NCI-H146 (cell line): ENCODE measurements around the gene CERK.

Source experiments
- DNase-seq: peaks from one replicate; lab custom pipeline; 2025; lab: John Stamatoyannopoulos, UW

Gene CERK

DNA sequence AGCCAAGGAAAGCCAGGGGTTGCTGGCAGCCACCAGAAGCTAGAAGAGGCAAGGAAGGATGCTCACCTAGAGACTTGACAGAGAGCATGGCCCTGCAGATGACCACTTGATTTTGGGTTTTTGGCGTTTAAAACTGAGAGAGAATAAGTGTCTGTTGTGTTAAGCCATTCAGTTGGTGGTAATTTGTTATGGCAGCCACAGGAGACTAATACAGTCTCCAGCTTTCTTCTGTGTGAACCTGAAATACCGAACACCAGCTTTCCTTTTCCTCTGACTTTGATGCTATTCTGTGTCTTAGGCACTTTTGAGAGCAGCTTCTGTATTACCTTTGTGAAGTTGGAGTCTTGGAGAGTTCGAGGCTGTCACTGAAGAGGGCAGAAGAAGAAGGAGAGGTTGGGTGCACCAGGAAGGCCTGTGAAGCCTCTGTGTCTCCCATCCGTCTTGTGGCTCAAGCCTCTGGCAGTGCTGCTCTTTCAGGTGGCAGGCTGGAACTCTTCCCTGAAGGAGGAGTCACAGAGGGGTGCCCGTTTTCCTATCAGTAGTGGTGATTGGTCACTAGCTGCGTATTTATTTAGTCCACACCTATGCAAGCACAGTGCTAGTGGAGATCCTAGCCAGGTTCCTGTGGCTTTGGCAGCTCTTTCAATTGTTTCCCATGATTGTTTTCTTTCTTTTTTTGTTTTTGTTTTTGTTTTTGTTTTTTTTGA, 26.9 kb upstream of the CERK start:
- no peak for DNase-seq

GRCh38 chr22:46764140-46764680, 26.2 kb upstream of the CERK start:
- DNase-seq = no peak

DNA sequence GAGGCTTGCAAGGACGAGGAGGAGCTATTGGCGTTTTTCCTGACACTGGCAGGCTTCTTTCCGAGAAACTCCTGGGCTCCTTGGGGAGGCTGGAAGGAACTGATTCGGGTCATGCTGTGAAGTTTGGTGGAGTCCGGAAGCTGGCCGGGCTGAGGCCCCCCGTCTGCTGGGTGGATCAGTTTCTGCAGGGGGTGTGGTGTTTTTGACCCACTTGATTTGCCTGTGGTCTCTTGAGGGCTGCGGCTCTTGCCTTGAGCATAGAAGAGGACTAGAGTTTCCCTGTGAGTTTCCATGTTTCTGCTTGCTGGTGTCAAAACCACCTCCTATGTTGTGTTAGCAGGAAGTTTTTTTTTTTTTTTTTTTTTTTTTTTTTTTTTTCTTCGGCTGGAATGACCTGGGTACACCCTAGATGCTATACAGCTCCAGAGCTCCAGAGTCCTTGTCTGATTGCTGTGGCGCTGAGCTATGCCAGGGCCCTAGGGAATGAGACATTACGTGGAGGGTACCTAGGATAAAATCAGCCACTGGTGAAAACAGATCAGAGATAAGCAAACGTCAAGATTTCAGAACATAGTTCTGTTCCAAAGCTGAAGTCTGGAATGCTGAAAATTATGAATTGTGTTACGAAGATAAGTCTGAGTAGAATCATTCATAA, 25.1 kb upstream of the CERK start:
- no peak for DNase-seq

GRCh38 chr22:46762238-46763050, 24.4 kb upstream of the CERK start, which contains the start of gene TBC1D22A:
TSS of gene TBC1D22A (plus strand) at chr22:46762650. CDS start at chr22:46762787, 137 bp downstream.
- peak; percentile 89 for DNase-seq

- DNase-seq = peak; percentile 55
These were observed 23.6 kb upstream of the CERK start for GRCh38 chr22:46761539-46762237.

DNA sequence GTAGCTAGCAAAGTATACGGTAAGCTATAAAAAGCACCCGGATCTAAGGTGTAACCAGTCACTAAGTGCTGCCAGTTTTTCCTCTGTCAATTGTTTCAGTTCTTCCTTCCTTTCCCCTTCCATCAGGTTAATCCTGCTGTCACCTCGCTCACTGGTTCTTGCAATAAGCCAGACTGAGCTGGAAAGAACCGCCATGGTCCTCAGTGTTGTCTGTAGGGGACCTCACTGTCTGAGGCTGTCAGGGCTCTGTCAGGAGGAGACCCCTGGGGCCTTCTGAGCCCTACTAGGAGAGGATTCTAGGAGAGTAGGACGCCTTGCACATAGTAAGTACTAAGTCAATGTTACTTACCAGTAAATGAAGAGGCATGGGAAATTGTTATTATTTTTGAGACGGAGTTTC, 23.0 kb upstream of the CERK start:
- DNase-seq = no peak

DNA sequence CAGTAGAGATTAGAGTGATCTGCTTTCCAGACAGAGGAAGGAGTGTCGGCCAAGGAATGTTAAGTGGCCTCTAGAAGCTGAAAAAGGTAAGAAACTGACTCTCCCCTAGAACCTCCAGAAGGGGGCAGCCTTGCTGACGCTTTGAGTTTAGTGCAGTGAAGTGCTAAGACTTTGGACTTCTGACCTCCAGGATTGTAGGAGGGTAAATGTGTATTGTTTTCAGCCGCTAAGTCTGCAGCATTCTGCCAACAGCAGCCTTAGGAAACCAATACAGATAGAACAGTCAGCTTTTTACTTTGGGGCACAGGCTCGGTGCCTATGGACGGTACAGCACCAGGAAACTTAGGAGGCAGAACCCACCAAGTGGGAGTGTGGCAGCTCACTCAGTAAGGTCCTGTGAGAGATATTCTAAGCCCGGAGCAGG, 20.8 kb upstream of the CERK start:
- DNase-seq = peak; percentile 12

- no peak for DNase-seq
These were observed 20.1 kb upstream of the CERK start for GRCh38 chr22:46758121-46758520.

- DNase-seq = no peak
These were observed 19.1 kb upstream of the CERK start for GRCh38 chr22:46757104-46757503.

- no peak for DNase-seq
These were observed 18.0 kb upstream of the CERK start for GRCh38 chr22:46756097-46756496.

DNA sequence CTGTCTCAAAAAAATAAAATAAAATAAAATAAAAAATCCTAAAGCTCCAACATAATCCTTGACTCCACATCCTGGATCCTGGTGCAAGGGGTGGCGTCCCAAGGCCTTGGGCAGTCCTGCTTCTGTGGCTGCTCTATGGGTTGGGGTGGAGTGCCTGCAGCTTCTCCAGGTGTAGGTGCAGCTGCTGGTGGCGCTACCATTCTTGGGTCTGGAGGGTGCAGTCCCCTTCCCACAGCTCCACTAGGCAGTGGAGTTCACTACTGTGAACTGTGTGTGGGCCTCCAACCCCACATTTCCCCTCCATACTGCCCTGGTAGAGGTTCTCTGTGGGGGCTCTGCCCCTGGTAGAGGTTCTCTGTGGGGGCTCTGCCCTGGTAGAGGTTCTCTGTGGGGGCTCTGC, 17.5 kb upstream of the CERK start:
- DNase-seq = no peak

DNA sequence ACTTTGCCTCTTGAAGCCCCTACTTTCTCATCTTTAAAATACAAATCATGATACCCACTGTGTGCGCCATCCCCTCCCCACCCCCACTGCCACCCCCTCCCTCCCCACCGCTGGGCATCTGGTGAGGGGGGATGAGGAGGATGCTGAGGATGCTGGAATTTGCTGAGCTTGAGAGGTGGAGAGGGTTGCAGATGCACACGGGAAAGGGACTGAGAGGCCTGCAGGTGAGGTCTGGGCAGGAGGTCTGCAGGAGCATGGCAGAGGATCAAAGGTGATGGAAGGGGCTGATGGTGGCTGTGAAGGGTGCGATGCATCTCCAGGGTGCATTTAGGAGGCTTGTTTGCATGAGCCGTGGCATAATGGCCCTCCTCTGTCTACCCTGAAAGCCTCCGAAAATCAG, 16.8 kb upstream of the CERK start:
- DNase-seq = no peak

- peak; percentile 33 for DNase-seq
These were observed 16.2 kb upstream of the CERK start for GRCh38 chr22:46754110-46754799.

DNA sequence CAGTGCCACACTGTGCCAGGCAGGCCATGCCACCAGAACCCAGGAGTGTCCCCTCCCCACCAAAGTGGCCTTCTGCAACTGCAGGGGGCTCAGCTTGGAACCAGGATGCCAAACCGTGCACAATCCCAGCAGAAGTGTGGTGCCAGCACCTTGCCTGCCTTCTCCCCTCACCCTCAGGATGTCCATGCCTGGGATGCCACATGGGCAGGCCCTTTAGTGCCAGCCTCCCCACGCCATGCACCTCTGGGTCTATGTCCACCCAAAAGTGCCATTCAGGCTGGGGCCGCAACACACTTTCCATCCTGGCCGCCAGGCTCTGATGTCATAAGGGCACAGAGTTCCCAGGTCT, 15.7 kb upstream of the CERK start:
- no peak for DNase-seq

- no peak for DNase-seq
These were observed 15.3 kb upstream of the CERK start for GRCh38 chr22:46753360-46753759.

- DNase-seq = no peak
These were observed 14.9 kb upstream of the CERK start for GRCh38 chr22:46752988-46753310.

- no peak for DNase-seq
These were observed 14.4 kb upstream of the CERK start for GRCh38 chr22:46752286-46752987.

- no peak for DNase-seq
These were observed 12.9 kb upstream of the CERK start for GRCh38 chr22:46750863-46751443.

GRCh38 chr22:46750530-46750800, 12.4 kb upstream of the CERK start:
- DNase-seq = no peak

DNA sequence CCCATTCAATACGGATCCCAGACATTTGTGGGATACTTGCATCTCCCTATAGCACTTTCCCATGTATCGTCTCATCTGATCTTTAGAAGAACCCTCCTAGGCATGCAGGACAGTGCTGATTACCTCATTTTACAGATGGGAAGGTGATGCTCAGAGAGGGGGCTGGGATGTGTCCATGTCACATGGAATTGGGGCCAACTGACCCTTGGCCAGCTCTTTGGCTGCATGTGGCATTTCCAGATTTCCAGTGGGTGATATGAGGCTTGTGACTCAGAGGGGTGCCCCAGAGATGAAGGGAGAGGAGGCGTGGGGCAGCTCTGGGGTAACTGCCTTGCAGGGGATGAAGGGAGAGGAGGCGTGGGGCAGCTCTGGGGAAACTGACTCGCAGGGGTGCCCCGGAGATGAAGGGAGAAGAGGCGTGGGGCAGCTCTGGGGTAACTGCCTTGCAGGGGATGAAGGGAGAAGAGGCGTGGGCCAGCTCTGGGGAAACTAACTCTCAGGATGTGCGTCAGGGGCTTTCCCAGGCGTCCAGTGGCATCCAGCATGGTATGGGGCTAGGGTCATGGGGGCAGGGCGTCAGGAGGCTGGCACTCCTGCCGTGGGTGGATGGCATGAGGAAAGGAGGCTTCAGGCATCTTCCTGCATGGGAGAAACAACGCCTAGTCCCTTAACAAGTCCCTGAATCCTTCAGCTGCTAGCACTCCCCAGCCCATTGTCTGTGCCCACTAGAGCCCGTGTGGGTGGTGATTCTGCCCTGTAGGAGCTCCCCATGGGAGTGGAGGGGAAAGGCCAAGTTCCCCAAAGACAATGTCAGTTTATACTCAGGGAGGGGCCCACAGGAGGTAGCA, 11.9 kb upstream of the CERK start:
- no peak for DNase-seq
